ENCODE measurements around the gene CALN1.
A peak's percentile ranks its signal among the peaks of the same experiment; 100 is the strongest.

The CALN1 gene

DNA sequence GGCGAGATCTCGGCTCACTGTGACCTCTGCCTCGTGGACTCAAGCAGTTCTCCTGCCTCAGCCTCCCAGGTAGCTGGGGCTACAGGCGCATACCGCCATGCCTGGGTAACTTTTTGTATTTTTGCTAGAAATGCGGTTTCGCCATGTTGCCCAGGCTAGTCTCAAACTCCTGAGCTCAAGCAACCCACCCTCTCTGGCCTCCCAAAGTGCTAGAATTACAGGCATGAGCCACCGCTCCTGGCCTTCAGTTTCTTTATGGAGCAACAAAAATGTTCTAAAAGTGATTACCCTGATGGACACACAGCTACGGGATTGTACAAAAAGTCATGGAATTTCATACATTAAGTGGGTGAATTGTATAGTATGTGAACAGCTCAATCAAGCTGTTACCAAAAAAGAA, 216.0 kb downstream of the CALN1 start:
- DNase-seq: no peak
- H3K27me3 ChIP-seq (replicated peaks in 2 of 5; ENCODE audit: control insufficient read depth in 4 of 5, insufficient read depth in 5 of 5, low read length in 4 of 5): no peaks in the 10 kb centered on the region
- H3K4me3 ChIP-seq (ENCODE audit: control insufficient read depth in 1 of 7, extremely low read depth in 1 of 7, insufficient read depth in 4 of 7, low read depth in 2 of 7, low read length in 6 of 7): no peak overlapping the region
- 97% methylated on average over 7 of the region's 9 CpGs for WGBS (ENCODE audit: insufficient coverage)
- H3K9me3 ChIP-seq (ENCODE audit: control extremely low read depth in 1 of 5, control insufficient read depth in 4 of 5, insufficient read depth in 2 of 5, low read depth in 1 of 5, low read length in 4 of 5): peaks cover 0 to 2% (median 0%) of the 10 kb centered on the region in 5 experiments
- H3K36me3 ChIP-seq (ENCODE audit: control insufficient read depth in 4 of 4, insufficient read depth in 4 of 4, low read length in 3 of 4): peaks cover 0 to 8% (median 3%) of the 10 kb centered on the region in 4 experiments
- H3K4me1 ChIP-seq (ENCODE audit: control extremely low read depth in 1 of 4, control insufficient read depth in 4 of 4, insufficient read depth in 4 of 4, low read length in 3 of 4): peaks cover 0 to 17% (median 0%) of the 10 kb centered on the region in 4 experiments
- CTCF ChIA-PET: interaction anchor here (0.7 to 0.8 kb wide), 2 partner anchors 10 to 17 kb away, joined by 3 read pairs; no protein-coding TSS in a partner anchor
- POLR2A ChIA-PET: interaction anchor here (0.5 kb wide), 1 partner anchor 229 kb away, joined by 3 read pairs; no protein-coding TSS in a partner anchor
- no peak overlapping the region for H3K27ac ChIP-seq (ENCODE audit: insufficient read depth in 1 of 2, low read depth in 1 of 2, low read length in 2 of 2, poor library complexity in 1 of 2, severe bottlenecking in 2 of 2)

DNA sequence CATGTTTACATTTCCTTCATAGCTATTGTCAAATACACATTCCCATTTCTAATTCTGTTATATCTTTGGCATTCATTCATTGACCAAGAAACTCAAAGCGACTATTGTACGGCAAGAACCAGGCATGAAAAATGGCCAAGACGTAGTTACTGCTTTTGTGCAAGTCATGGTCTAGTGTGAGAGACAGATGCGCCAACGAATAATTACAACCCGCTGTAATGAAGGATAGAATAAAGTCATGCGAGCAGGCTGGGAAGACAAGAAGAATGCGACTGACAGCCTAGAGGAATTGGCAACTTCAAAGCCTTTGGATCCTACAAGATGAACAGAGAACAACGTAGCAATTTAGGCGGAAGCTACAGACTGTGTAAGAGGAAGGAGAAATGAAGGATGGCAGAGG, 221.2 kb downstream of the CALN1 start:
- WGBS (ENCODE audit: insufficient coverage): 94% methylated on average over 10 of the region's 10 CpGs
- H3K36me3 ChIP-seq (ENCODE audit: control insufficient read depth in 4 of 4, insufficient read depth in 4 of 4, low read length in 3 of 4): peaks cover 0 to 6% (median 0%) of the 10 kb centered on the region in 4 experiments
- no peaks in the 10 kb centered on the region for H3K4me1 ChIP-seq (ENCODE audit: control extremely low read depth in 1 of 4, control insufficient read depth in 4 of 4, insufficient read depth in 4 of 4, low read length in 3 of 4)
- peaks cover 0 to 2% (median 0%) of the 10 kb centered on the region in 5 experiments for H3K9me3 ChIP-seq (ENCODE audit: control extremely low read depth in 1 of 5, control insufficient read depth in 4 of 5, insufficient read depth in 2 of 5, low read depth in 1 of 5, low read length in 4 of 5)
- CTCF ChIA-PET: interaction anchor here (0.8 to 1.7 kb wide), 3 partner anchors 8 to 217 kb away, joined by 3 to 4 read pairs (median 3); no protein-coding TSS in a partner anchor
- H3K27ac ChIP-seq (ENCODE audit: insufficient read depth in 1 of 2, low read depth in 1 of 2, low read length in 2 of 2, poor library complexity in 1 of 2, severe bottlenecking in 2 of 2): no peak overlapping the region
- H3K27me3 ChIP-seq (replicated peaks in 2 of 5; ENCODE audit: control insufficient read depth in 4 of 5, insufficient read depth in 5 of 5, low read length in 4 of 5): no peaks in the 10 kb centered on the region
- H3K4me3 ChIP-seq (ENCODE audit: control insufficient read depth in 1 of 7, extremely low read depth in 1 of 7, insufficient read depth in 4 of 7, low read depth in 2 of 7, low read length in 6 of 7): no peak overlapping the region
- no peak for DNase-seq
- POLR2A ChIA-PET: no interaction called here

DNA sequence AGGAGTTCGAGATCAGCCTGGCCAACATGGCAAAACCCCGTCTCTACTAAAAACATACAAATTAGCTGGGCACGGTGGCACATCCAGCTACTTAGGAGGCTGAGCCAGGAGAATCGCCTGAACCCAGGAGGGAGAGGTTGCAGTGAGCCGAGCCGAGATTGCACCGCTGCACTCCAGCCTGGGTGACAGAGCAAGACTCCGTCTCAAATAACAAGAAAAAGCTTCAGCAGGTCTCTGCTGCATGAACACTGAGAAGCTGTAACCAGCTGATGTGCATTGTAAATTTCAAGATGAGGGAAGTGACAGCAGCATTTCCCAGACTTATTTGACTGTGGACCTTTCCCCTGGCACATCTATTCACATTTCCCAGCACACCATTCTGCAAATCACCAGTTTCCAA, 222.0 kb downstream of the CALN1 start:
- no peak for DNase-seq
- H3K27ac ChIP-seq (ENCODE audit: insufficient read depth in 1 of 2, low read depth in 1 of 2, low read length in 2 of 2, poor library complexity in 1 of 2, severe bottlenecking in 2 of 2): no peak overlapping the region
- H3K27me3 ChIP-seq (replicated peaks in 2 of 5; ENCODE audit: control insufficient read depth in 4 of 5, insufficient read depth in 5 of 5, low read length in 4 of 5): no peaks in the 10 kb centered on the region
- peaks cover 0 to 2% (median 0%) of the 10 kb centered on the region in 4 experiments for H3K4me1 ChIP-seq (ENCODE audit: control extremely low read depth in 1 of 4, control insufficient read depth in 4 of 4, insufficient read depth in 4 of 4, low read length in 3 of 4)
- H3K4me3 ChIP-seq (ENCODE audit: control insufficient read depth in 1 of 7, extremely low read depth in 1 of 7, insufficient read depth in 4 of 7, low read depth in 2 of 7, low read length in 6 of 7): no peak overlapping the region
- H3K9me3 ChIP-seq (ENCODE audit: control extremely low read depth in 1 of 5, control insufficient read depth in 4 of 5, insufficient read depth in 2 of 5, low read depth in 1 of 5, low read length in 4 of 5): peaks cover 0 to 2% (median 0%) of the 10 kb centered on the region in 5 experiments
- H3K36me3 ChIP-seq (ENCODE audit: control insufficient read depth in 4 of 4, insufficient read depth in 4 of 4, low read length in 3 of 4): peaks cover 0 to 6% (median 0%) of the 10 kb centered on the region in 4 experiments
- ChIA-PET CTCF (interaction anchor here (0.6 to 1.7 kb wide), 5 partner anchors 8 to 216 kb away, joined by 3 to 4 read pairs (median 3); no protein-coding TSS in a partner anchor), POLR2A (no interaction called here)
- WGBS (ENCODE audit: insufficient coverage): 96% methylated on average over 8 of the region's 8 CpGs

DNA sequence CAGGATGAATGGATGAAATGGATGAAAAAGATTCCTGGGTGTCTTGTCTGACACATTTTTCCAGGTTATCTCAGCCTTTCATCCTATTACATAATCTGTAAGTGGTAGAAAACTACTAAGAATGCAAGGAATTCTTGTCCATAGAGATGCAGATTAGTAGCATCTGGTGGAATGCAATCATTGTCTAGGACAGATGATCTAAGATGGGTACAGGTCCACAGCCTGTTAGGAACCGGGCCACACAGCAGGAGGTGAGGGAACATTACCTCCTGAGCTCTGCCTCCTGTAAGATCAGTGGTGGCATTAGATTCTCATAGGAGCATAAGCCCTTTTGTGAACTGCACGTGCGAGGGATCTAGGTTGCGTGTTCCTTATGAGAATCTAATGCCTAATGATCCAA, 225.0 kb downstream of the CALN1 start:
- H3K36me3 ChIP-seq (ENCODE audit: control insufficient read depth in 4 of 4, insufficient read depth in 4 of 4, low read length in 3 of 4): no peaks in the 10 kb centered on the region
- peaks cover 0 to 2% (median under 1%) of the 10 kb centered on the region in 4 experiments for H3K4me1 ChIP-seq (ENCODE audit: control extremely low read depth in 1 of 4, control insufficient read depth in 4 of 4, insufficient read depth in 4 of 4, low read length in 3 of 4)
- CTCF ChIA-PET: no interaction called here
- 88% methylated on average over 4 of the region's 4 CpGs for WGBS (ENCODE audit: insufficient coverage)
- POLR2A ChIA-PET: no interaction called here
- H3K4me3 ChIP-seq (ENCODE audit: control insufficient read depth in 1 of 7, extremely low read depth in 1 of 7, insufficient read depth in 4 of 7, low read depth in 2 of 7, low read length in 6 of 7): no peak overlapping the region
- no peak overlapping the region for H3K27ac ChIP-seq (ENCODE audit: insufficient read depth in 1 of 2, low read depth in 1 of 2, low read length in 2 of 2, poor library complexity in 1 of 2, severe bottlenecking in 2 of 2)
- H3K27me3 ChIP-seq (replicated peaks in 2 of 5; ENCODE audit: control insufficient read depth in 4 of 5, insufficient read depth in 5 of 5, low read length in 4 of 5): no peaks in the 10 kb centered on the region
- H3K9me3 ChIP-seq (ENCODE audit: control extremely low read depth in 1 of 5, control insufficient read depth in 4 of 5, insufficient read depth in 2 of 5, low read depth in 1 of 5, low read length in 4 of 5): no peaks in the 10 kb centered on the region
- no peak for DNase-seq

DNA sequence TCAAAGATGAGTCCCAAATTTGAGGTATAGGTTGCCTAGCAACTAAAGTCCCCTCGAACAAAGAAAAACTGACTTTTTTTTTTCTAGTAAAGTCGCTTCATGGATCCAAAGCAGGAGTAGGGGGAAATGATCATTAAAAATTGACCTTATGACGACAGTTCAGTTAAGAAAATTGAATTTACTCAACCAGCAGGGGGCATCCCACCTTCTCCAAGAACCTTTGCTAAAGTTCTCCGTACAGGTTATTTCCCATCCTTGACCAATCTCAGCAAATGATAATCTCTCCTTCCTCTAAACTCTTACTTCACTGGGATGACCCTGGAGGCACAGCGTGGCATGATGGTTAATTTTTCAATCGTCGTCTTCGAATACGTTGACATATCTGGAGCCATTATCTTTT, 228.3 kb downstream of the CALN1 start:
- CTCF ChIA-PET: interaction anchor here (1.0 to 2.2 kb wide), 3 partner anchors 10 to 150 kb away, joined by 5 to 11 read pairs (median 6); no protein-coding TSS in a partner anchor
- H3K36me3 ChIP-seq (ENCODE audit: control insufficient read depth in 4 of 4, insufficient read depth in 4 of 4, low read length in 3 of 4): no peaks in the 10 kb centered on the region
- WGBS (ENCODE audit: insufficient coverage): 94% methylated on average over 8 of the region's 9 CpGs
- POLR2A ChIA-PET: no interaction called here
- no peaks in the 10 kb centered on the region for H3K9me3 ChIP-seq (ENCODE audit: control extremely low read depth in 1 of 5, control insufficient read depth in 4 of 5, insufficient read depth in 2 of 5, low read depth in 1 of 5, low read length in 4 of 5)
- no peak overlapping the region for H3K27ac ChIP-seq (ENCODE audit: insufficient read depth in 1 of 2, low read depth in 1 of 2, low read length in 2 of 2, poor library complexity in 1 of 2, severe bottlenecking in 2 of 2)
- DNase-seq: peak; percentile 52 to 68 (median 57)
- no peak overlapping the region for H3K4me3 ChIP-seq (ENCODE audit: control insufficient read depth in 1 of 7, extremely low read depth in 1 of 7, insufficient read depth in 4 of 7, low read depth in 2 of 7, low read length in 6 of 7)
- H3K27me3 ChIP-seq (replicated peaks in 2 of 5; ENCODE audit: control insufficient read depth in 4 of 5, insufficient read depth in 5 of 5, low read length in 4 of 5): no peaks in the 10 kb centered on the region
- H3K4me1 ChIP-seq (ENCODE audit: control extremely low read depth in 1 of 4, control insufficient read depth in 4 of 4, insufficient read depth in 4 of 4, low read length in 3 of 4): peaks cover 0 to 4% (median under 1%) of the 10 kb centered on the region in 4 experiments

DNA sequence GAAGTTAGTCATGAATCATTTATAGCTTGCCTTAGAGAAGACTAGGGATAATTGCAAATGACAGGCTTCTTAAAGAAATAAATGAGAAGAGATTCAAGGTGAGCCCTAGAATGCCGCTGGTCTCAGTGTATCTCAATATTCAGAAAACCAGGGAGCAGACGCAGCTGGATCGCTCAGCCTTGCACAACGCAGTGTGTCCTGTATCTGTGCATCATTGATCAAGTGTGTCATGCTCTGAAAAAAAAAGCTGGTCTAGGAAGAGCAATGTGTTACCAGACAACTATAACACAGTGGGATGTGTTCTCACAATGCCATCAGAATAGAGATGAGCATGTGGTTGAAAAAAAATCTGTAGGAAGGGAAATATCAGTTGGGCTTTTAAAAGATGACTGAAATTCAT, 230.1 kb downstream of the CALN1 start:
- 93% methylated on average over 4 of the region's 4 CpGs for WGBS (ENCODE audit: insufficient coverage)
- H3K27ac ChIP-seq (ENCODE audit: insufficient read depth in 1 of 2, low read depth in 1 of 2, low read length in 2 of 2, poor library complexity in 1 of 2, severe bottlenecking in 2 of 2): no peak overlapping the region
- H3K9me3 ChIP-seq (ENCODE audit: control extremely low read depth in 1 of 5, control insufficient read depth in 4 of 5, insufficient read depth in 2 of 5, low read depth in 1 of 5, low read length in 4 of 5): peaks cover 0 to 1% (median 0%) of the 10 kb centered on the region in 5 experiments
- H3K4me3 ChIP-seq (ENCODE audit: control insufficient read depth in 1 of 7, extremely low read depth in 1 of 7, insufficient read depth in 4 of 7, low read depth in 2 of 7, low read length in 6 of 7): no peak overlapping the region
- ChIA-PET CTCF (interaction anchor here (1.2 to 2.2 kb wide), 3 partner anchors 149 to 314 kb away, joined by 3 to 11 read pairs (median 5); no protein-coding TSS in a partner anchor), POLR2A (no interaction called here)
- H3K27me3 ChIP-seq (replicated peaks in 2 of 5; ENCODE audit: control insufficient read depth in 4 of 5, insufficient read depth in 5 of 5, low read length in 4 of 5): no peaks in the 10 kb centered on the region
- DNase-seq: no peak
- H3K4me1 ChIP-seq (ENCODE audit: control extremely low read depth in 1 of 4, control insufficient read depth in 4 of 4, insufficient read depth in 4 of 4, low read length in 3 of 4): peaks cover 0 to 8% (median 1%) of the 10 kb centered on the region in 4 experiments
- H3K36me3 ChIP-seq (ENCODE audit: control insufficient read depth in 4 of 4, insufficient read depth in 4 of 4, low read length in 3 of 4): no peaks in the 10 kb centered on the region

DNA sequence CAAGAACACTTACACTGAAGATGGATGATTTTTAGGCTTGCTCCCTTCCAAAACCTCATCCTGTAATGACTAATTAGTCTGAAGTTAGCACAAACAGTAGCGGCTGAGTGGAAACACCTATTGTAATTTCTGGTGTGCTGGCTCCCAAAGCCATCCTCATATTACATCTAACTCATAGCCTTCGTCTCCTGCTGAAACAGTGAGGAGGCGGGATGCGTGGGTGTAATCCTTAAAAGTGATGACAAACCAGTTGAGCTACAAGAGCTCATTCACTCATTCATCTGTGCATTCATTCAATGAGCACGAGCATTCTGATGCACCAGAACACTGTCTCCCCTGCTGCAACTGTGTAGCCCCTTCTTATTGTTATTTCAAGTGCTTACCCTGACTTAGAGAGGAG, 235.3 kb downstream of the CALN1 start:
- DNase-seq: no peak
- no peak overlapping the region for H3K27ac ChIP-seq (ENCODE audit: insufficient read depth in 1 of 2, low read depth in 1 of 2, low read length in 2 of 2, poor library complexity in 1 of 2, severe bottlenecking in 2 of 2)
- H3K9me3 ChIP-seq (ENCODE audit: control extremely low read depth in 1 of 5, control insufficient read depth in 4 of 5, insufficient read depth in 2 of 5, low read depth in 1 of 5, low read length in 4 of 5): peaks cover 0 to 28% (median 11%) of the 10 kb centered on the region in 5 experiments
- ChIA-PET CTCF (interaction anchor here (1.0 to 1.7 kb wide), 2 partner anchors 18 to 158 kb away, joined by 3 to 6 read pairs; no protein-coding TSS in a partner anchor), POLR2A (no interaction called here)
- peaks cover 0 to 12% (median 0%) of the 10 kb centered on the region in 4 experiments for H3K36me3 ChIP-seq (ENCODE audit: control insufficient read depth in 4 of 4, insufficient read depth in 4 of 4, low read length in 3 of 4)
- peaks cover 0 to 22% (median 1%) of the 10 kb centered on the region in 4 experiments for H3K4me1 ChIP-seq (ENCODE audit: control extremely low read depth in 1 of 4, control insufficient read depth in 4 of 4, insufficient read depth in 4 of 4, low read length in 3 of 4)
- no peaks in the 10 kb centered on the region for H3K27me3 ChIP-seq (replicated peaks in 2 of 5; ENCODE audit: control insufficient read depth in 4 of 5, insufficient read depth in 5 of 5, low read length in 4 of 5)
- no peak overlapping the region for H3K4me3 ChIP-seq (ENCODE audit: control insufficient read depth in 1 of 7, extremely low read depth in 1 of 7, insufficient read depth in 4 of 7, low read depth in 2 of 7, low read length in 6 of 7)
- WGBS (ENCODE audit: insufficient coverage): 96% methylated on average over 4 of the region's 5 CpGs
